A549 (cell line): ENCODE measurements around the gene BRI3BP. TPM values are rescaled to one million over a fixed set of nuclear protein-coding genes. Genes with fewer than 3 reads are reported as not detected.

Experiments used
- ATAC-seq, 2 experiments: fragments of 200-7000 bp in 1 of 2; fragments of >200 bp in 1 of 2; cut with Nextera tagmentation in 1 of 2; cut with Tn5 transposase in 1 of 2; 3 replicates each; pipeline versions ENCODE4 v1.8.0 to v1.9.1; 2018 to 2020; ENCODE audit warnings: mild to moderate bottlenecking in 1 of 2, moderate library complexity in 1 of 2
- CTCF ChIA-PET: fragments of 300-600 bp; sonication (Branson Sonifier 250); formaldehyde crosslinking; extraction: SDS; loops from one replicate; lab custom pipeline; 2021; ENCODE audit warnings: antibody characterized with exemption, inconsistent platforms; lab: Yijun Ruan, JAX
- POLR2A ChIA-PET: fragments of 350-600 bp; formaldehyde crosslinking; extraction: SDS; loops from one replicate; lab custom pipeline; 2021; ENCODE audit warnings: antibody characterized with exemption, inconsistent platforms; lab: Yijun Ruan, JAX
- DNase-seq, 2 experiments: peaks; one replicate each; pipeline versions ENCODE4 v3.0.0 to v3.0.0-alpha.2; 2011 to 2016; ENCODE audit warnings: low read depth in 1 of 2, low spot score in 1 of 2
- FAIRE-seq: peaks from 2 replicates; lab custom pipeline; 2011; peaks lifted over from hg19 to GRCh38; lab: Jason Lieb, UNC
- H3K27ac ChIP-seq, 2 experiments: fragments of >200 bp; sonication (Bioruptor Twin); formaldehyde crosslinking; 3 replicates each; pipeline ENCODE4 v1.5.1; 2016 to 2017
- H3K4me1 ChIP-seq: fragments of >200 bp; sonication (Bioruptor Twin); formaldehyde crosslinking; 3 replicates; pipeline ENCODE4 v1.6.1; 2016
- H3K4me2 ChIP-seq: fragments of >200 bp; sonication (Bioruptor Twin); formaldehyde crosslinking; 3 replicates; pipeline ENCODE4 v1.6.1; 2016
- H3K4me3 ChIP-seq: fragments of >200 bp; sonication (Bioruptor Twin); formaldehyde crosslinking; 3 replicates; pipeline ENCODE4 v1.5.1; 2016
- H3K9me3 ChIP-seq: fragments of >200 bp; sonication (Bioruptor Twin); formaldehyde crosslinking; 3 replicates; pipeline ENCODE4 v1.6.1; 2016
- CHD2 ChIP-seq: fragments of 150-350 bp; IDR thresholded peaks from 2 replicates; pipeline ENCODE4 v1.6.1; 2014; ENCODE audit warnings: low read length; ENCODE audit not compliant: partially characterized antibody
- CHD4 ChIP-seq: fragments of 200-600 bp; sonication (generic); IDR thresholded peaks from 2 replicates; pipeline ENCODE4 v1.6.1; 2016; ENCODE audit warnings: antibody characterized with exemption, mild to moderate bottlenecking, borderline replicate concordance
- GATA3 ChIP-seq: IDR thresholded peaks from 2 replicates; pipeline ENCODE4 v1.6.1; 2012; ENCODE audit warnings: borderline replicate concordance
- HOXA7 ChIP-seq: fragments of 250-450 bp; sonication (Bioruptor Pico); IDR thresholded peaks from 2 replicates; pipeline ENCODE4 v1.5.0; 2020; ENCODE audit warnings: mild to moderate bottlenecking, moderate library complexity
- JUN ChIP-seq, 2 experiments: fragments of >200 bp; sonication (Bioruptor Twin); formaldehyde crosslinking; IDR thresholded peaks; 2 replicates in 1 of 2; 3 replicates in 1 of 2; pipeline ENCODE4 v1.6.1; 2016 to 2017
- POLR2A ChIP-seq: IDR thresholded peaks from 2 replicates; pipeline ENCODE4 v1.6.1; 2012; ENCODE audit warnings: mild to moderate bottlenecking, low read length
- POLR2AphosphoS2 ChIP-seq: conservative IDR thresholded peaks from 2 replicates; pipeline ENCODE4 v1.6.1; 2012; ENCODE audit warnings: low read length, improper control_type of control experiment, inconsistent platforms
- RAD21 ChIP-seq, 2 experiments: fragments of >200 bp in 1 of 2; sonication (Bioruptor Twin) in 1 of 2; formaldehyde crosslinking in 1 of 2; IDR thresholded peaks in 1 of 2; conservative IDR thresholded peaks in 1 of 2; 2 replicates in 1 of 2; 3 replicates in 1 of 2; pipeline ENCODE4 v1.6.1; 2012 to 2018; ENCODE audit warnings: inconsistent platforms in 1 of 2
- RARB ChIP-seq: fragments of 250-450 bp; sonication (Bioruptor Pico); IDR thresholded peaks from 2 replicates; pipeline ENCODE4 v1.8.0; 2021; ENCODE audit warnings: mild to moderate bottlenecking, moderate library complexity
- RCOR1 ChIP-seq: fragments of 150-350 bp; IDR thresholded peaks from 2 replicates; pipeline ENCODE4 v1.6.1; 2014; ENCODE audit warnings: antibody characterized with exemption, low read length, low read depth
- RNF2 ChIP-seq: fragments of 200-600 bp; sonication (generic); IDR thresholded peaks from 2 replicates; pipeline ENCODE4 v1.6.1; 2016; ENCODE audit warnings: low read depth, mild to moderate bottlenecking, antibody characterized with exemption, moderate library complexity, borderline replicate concordance
- WGBS: methylation state at CpG from one replicate; pipeline ENCODE4 v1.1.6; 2017; ENCODE audit errors: missing lambda C conversion rate; 5-methylcytosine and 5-hydroxymethylcytosine counted together
- polyA plus RNA-seq, 4 experiments: library from polyadenylated mRNA; depleted of rRNA in 3 of 4; stranded (reverse); fragments of >200 nt; fragmentation: RNase III in 1 of 4; extraction: RNeasy Plus Mini Kit Qiagen cat#74134 plus additional on column Dnase treatment in 1 of 4; gene quantifications; 2 replicates in 3 of 4; 3 replicates in 1 of 4; pipeline ENCODE4 v1.2.3, GENCODE V29; 2011 to 2017
- TF ChIP-seq, protein P1 (sequence below): IDR thresholded peaks from 2 replicates; pipeline ENCODE4 v1.6.1; 2012
- TF ChIP-seq, protein P2 (sequence below): fragments of >200 bp; sonication (Bioruptor Twin); formaldehyde crosslinking; IDR thresholded peaks from 3 replicates; pipeline ENCODE4 v1.5.1; 2016
- TF ChIP-seq, protein P3 (sequence below): fragments of 250-450 bp; sonication (Bioruptor Pico); IDR thresholded peaks from 2 replicates; pipeline ENCODE4 v1.5.0; 2020; ENCODE audit warnings: low read depth, mild to moderate bottlenecking, moderate library complexity
- TF ChIP-seq, protein P4 (sequence below): fragments of 250-450 bp; sonication (Bioruptor Pico); IDR thresholded peaks from 2 replicates; pipeline ENCODE4 v1.5.0; 2021; ENCODE audit warnings: mild to moderate bottlenecking, moderate library complexity, borderline replicate concordance
- TF ChIP-seq, protein P5 (sequence below): fragments of >200 bp; sonication (Bioruptor Twin); formaldehyde crosslinking; IDR thresholded peaks from 2 replicates; pipeline ENCODE4 v1.6.1; 2016
- TF ChIP-seq, protein P6 (sequence below): fragments of 150-350 bp; IDR thresholded peaks from 2 replicates; pipeline ENCODE4 v1.6.1; 2014; ENCODE audit warnings: low read depth, mild to moderate bottlenecking, low read length

Gene BRI3BP
- polyA plus RNA-seq, 2 of the 4 experiments (the other 2 are of a cell fraction) = 25.0 to 25.9 TPM

DNA sequence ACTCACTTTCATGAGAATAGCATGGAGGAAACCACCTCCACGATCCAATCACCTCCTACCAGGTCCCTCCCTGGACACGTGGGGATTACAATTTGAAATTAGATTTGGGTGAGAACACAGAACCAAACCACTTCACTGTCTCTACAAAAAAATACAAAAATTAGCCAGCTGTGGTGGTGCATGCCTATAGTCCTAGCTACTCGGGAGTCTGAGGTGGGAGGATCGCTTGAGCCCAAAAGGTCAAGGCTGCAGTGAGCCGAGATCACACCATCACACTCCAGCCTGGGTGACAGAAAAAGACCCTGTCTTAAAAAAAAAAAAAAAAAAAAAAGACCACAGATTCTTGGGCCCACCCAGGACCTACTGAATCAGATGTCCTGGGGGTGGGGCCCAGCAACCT is 28.3 kb downstream of the BRI3BP start:
- Histone ChIP-seq H3K4me3 (no peak overlapping the region), H3K4me2 (no peak overlapping the region), H3K27ac (no peak overlapping the region), H3K9me3 (0 out of 3 replicates have a peak, but pooled peaks cover 2% of the 10 kb centered on the region), H3K4me1 (no peaks in the 10 kb centered on the region)
- TF ChIP-seq, protein P1, sequence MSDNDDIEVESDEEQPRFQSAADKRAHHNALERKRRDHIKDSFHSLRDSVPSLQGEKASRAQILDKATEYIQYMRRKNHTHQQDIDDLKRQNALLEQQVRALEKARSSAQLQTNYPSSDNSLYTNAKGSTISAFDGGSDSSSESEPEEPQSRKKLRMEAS = no peak
- FAIRE-seq = no peak
- no peak for DNase-seq
- WGBS = 94% methylated on average over 5 of the region's 5 CpGs
- ATAC-seq = no peak
- ChIA-PET CTCF (interaction anchor here (0.7 to 1.5 kb wide), 2 partner anchors 23 to 310 kb away, joined by 3 to 5 read pairs; no protein-coding TSS in a partner anchor), POLR2A (no interaction called here)

DNA sequence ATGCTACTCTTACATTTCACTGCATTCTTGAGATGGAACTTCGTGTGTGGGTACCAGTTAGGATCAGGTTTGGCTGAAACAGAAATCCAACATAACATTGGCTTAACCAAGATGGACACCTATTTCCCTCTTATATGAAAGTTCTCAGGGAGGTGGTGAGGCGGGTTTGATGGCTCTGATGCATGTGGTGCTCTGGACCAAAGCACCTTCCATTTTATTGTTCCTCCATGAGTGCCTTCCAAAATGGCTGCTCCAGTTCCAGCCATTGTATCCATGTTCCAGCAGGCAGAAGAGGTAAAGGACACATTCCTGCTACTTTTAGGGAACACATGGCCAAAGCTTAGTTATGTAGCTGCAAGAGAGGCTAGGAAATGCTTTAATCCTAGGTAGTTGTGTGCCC is 29.6 kb downstream of the BRI3BP start:
- Histone ChIP-seq H3K9me3 (0 out of 3 replicates have a peak, but pooled peaks cover 2% of the 10 kb centered on the region), H3K4me1 (no peaks in the 10 kb centered on the region), H3K4me3 (no peak overlapping the region), H3K27ac (no peak overlapping the region), H3K4me2 (no peak overlapping the region)
- no peak for DNase-seq
- TF ChIP-seq HOXA7 (CRISPR knock-in tag) = no peak
- TF ChIP-seq, protein P2, sequence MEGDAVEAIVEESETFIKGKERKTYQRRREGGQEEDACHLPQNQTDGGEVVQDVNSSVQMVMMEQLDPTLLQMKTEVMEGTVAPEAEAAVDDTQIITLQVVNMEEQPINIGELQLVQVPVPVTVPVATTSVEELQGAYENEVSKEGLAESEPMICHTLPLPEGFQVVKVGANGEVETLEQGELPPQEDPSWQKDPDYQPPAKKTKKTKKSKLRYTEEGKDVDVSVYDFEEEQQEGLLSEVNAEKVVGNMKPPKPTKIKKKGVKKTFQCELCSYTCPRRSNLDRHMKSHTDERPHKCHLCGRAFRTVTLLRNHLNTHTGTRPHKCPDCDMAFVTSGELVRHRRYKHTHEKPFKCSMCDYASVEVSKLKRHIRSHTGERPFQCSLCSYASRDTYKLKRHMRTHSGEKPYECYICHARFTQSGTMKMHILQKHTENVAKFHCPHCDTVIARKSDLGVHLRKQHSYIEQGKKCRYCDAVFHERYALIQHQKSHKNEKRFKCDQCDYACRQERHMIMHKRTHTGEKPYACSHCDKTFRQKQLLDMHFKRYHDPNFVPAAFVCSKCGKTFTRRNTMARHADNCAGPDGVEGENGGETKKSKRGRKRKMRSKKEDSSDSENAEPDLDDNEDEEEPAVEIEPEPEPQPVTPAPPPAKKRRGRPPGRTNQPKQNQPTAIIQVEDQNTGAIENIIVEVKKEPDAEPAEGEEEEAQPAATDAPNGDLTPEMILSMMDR = no peak
- no peak for TF ChIP-seq POLR2A
- TF ChIP-seq CHD4 = no peak
- no peak for TF ChIP-seq RARB (CRISPR knock-in tag)
- TF ChIP-seq, protein P3, sequence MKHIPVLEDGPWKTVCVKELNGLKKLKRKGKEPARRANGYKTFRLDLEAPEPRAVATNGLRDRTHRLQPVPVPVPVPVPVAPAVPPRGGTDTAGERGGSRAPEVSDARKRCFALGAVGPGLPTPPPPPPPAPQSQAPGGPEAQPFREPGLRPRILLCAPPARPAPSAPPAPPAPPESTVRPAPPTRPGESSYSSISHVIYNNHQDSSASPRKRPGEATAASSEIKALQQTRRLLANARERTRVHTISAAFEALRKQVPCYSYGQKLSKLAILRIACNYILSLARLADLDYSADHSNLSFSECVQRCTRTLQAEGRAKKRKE (CRISPR knock-in tag) = no peak
- no peak for TF ChIP-seq POLR2AphosphoS2
- CTCF ChIA-PET = interaction anchor here (1.5 kb wide), 1 partner anchor 14 kb away, joined by 3 read pairs; no protein-coding TSS in a partner anchor
- POLR2A ChIA-PET = no interaction called here
- FAIRE-seq = no peak
- 97% methylated on average over 2 of the region's 2 CpGs for WGBS
- ATAC-seq = no peak

DNA sequence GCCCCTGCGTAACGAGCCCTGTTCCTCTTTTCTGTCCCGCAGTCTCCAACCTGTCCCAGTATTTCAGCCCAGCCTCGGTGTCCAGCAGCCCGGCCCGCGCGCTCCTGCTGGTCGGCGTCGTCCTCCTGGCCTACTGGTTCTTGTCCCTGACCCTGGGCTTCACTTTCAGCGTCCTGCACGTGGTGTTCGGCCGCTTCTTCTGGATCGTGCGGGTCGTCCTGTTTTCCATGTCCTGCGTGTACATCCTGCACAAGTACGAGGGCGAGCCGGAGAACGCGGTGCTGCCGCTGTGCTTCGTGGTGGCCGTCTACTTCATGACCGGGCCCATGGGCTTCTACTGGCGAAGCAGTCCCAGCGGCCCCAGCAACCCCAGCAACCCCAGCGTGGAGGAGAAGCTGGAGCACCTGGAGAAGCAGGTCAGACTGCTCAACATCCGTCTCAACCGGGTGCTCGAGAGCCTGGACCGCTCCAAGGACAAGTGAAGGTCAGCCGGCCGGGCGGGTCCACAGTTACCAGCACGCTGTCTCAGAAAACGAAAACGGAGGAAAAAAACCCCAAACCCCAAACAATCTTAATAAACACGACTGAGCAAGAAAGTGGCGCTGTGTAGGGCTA is 31.6 kb downstream of the BRI3BP start:
- 0 out of 3 replicates have a peak, but pooled peaks cover 2% of the 10 kb centered on the region for H3K9me3 ChIP-seq
- TF ChIP-seq JUN (IDR thresholded peaks at IDR 0.05) = no peak
- TF ChIP-seq, protein P4, sequence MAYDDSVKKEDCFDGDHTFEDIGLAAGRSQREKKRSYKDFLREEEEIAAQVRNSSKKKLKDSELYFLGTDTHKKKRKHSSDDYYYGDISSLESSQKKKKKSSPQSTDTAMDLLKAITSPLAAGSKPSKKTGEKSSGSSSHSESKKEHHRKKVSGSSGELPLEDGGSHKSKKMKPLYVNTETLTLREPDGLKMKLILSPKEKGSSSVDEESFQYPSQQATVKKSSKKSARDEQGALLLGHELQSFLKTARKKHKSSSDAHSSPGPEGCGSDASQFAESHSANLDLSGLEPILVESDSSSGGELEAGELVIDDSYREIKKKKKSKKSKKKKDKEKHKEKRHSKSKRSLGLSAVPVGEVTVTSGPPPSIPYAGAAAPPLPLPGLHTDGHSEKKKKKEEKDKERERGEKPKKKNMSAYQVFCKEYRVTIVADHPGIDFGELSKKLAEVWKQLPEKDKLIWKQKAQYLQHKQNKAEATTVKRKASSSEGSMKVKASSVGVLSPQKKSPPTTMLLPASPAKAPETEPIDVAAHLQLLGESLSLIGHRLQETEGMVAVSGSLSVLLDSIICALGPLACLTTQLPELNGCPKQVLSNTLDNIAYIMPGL (CRISPR knock-in tag) = no peak
- TF ChIP-seq RNF2 = no peak
- TF ChIP-seq CHD2 = no peak
- no peak for TF ChIP-seq POLR2AphosphoS2
- TF ChIP-seq GATA3 = no peak
- TF ChIP-seq, protein P5, sequence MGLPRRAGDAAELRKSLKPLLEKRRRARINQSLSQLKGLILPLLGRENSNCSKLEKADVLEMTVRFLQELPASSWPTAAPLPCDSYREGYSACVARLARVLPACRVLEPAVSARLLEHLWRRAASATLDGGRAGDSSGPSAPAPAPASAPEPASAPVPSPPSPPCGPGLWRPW = no peak
- no peak for TF ChIP-seq RAD21 (conservative IDR thresholded peaks at IDR 0.05 in 1 of 2, IDR thresholded peaks at IDR 0.05 in 1 of 2)
- TF ChIP-seq, protein P6, sequence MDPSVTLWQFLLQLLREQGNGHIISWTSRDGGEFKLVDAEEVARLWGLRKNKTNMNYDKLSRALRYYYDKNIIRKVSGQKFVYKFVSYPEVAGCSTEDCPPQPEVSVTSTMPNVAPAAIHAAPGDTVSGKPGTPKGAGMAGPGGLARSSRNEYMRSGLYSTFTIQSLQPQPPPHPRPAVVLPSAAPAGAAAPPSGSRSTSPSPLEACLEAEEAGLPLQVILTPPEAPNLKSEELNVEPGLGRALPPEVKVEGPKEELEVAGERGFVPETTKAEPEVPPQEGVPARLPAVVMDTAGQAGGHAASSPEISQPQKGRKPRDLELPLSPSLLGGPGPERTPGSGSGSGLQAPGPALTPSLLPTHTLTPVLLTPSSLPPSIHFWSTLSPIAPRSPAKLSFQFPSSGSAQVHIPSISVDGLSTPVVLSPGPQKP = no peak
- no peak for TF ChIP-seq RCOR1
- WGBS = 95% methylated on average over 43 of the region's 43 CpGs
- H3K4me2 ChIP-seq = no peak overlapping the region
- ChIA-PET POLR2A (no interaction called here), CTCF (interaction anchor here (0.6 kb wide), 1 partner anchor 1380 kb away, joined by 4 read pairs; no protein-coding TSS in a partner anchor)
- FAIRE-seq = no peak
- H3K4me3 ChIP-seq = no peak overlapping the region
- no peak; a peak in 1 of 6 replicates for ATAC-seq
- DNase-seq = no peak
- no peak overlapping the region for H3K27ac ChIP-seq
- no peaks in the 10 kb centered on the region for H3K4me1 ChIP-seq
